ENCODE data around the gene CEP112.
"Not testable (repeated sequence)": the region's sequence is repeated elsewhere in the genome, so short reads cannot be mapped to it uniquely, and the experiment has no call there.

Gene CEP112

GRCh38 chr17:65865715-65866425 lies 326.1 kb downstream of the CEP112 start:
- no peak for DNase-seq

DNA sequence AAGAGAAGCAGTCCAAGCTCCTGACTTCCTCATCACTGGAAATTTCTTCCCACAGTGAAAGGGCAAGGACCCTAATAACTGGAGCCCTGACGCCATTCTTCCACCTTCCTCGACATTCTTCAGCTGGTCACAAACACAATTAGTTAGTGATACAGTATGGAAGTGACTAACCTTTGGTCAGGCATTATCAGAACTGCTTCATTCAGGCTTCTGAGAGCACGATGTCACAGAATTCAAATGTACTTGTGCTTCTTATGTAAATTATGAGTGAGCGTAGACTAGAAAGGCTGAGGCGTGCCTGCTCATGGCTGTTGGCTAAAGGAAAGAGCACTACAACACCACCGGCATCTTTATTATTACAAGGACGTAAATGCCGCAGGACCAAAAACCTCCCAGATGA lies 327.5 kb downstream of the CEP112 start:
- no peak for DNase-seq

DNA sequence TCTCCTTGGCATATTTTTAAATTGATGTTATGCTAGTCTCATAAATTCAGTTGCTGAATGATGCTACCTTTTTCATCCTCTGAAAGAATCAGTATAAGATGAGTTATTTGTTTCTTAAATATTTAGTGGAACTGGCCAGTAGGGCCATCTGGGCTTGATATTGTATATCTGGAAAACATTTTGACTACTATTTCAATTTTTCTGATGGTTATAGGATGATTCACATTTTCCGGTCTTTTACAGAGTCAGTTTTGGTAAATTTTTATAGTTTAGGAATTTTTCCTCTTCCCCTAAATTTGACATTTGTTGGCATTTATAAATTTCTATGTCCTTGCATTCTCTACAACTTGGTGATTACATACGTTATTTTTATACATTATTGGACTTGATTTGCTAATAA lies 334.2 kb downstream of the CEP112 start:
- no peak for DNase-seq

GRCh38 chr17:65856865-65857264 lies 335.1 kb downstream of the CEP112 start:
- no peak for DNase-seq

- DNase-seq = no peak
These were observed 336.3 kb downstream of the CEP112 start for GRCh38 chr17:65855675-65856074.

GRCh38 chr17:65855245-65855644 lies 336.7 kb downstream of the CEP112 start:
- DNase-seq = no peak

- DNase-seq = no peak
These were observed 338.1 kb downstream of the CEP112 start for GRCh38 chr17:65853816-65854215.

DNA sequence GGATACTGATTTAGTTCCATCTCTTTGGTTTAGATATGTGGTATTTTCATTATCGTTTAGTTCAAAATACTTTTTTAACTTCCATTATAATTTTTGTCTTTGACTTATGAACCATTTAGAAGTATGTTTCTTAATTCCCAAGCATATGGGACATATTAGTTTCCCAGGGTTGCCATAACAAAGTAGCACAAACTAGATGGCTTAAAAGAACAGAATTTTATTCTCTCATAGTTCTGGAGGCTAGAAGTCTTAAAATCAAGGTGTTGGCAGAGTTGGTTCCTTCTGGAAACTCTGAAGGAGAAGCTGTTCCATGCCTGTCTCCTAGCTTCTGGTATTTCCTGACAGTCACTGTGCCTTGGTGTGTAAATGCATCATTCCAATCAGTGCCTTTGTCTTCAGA lies 339.0 kb downstream of the CEP112 start:
- no peak for DNase-seq

DNA sequence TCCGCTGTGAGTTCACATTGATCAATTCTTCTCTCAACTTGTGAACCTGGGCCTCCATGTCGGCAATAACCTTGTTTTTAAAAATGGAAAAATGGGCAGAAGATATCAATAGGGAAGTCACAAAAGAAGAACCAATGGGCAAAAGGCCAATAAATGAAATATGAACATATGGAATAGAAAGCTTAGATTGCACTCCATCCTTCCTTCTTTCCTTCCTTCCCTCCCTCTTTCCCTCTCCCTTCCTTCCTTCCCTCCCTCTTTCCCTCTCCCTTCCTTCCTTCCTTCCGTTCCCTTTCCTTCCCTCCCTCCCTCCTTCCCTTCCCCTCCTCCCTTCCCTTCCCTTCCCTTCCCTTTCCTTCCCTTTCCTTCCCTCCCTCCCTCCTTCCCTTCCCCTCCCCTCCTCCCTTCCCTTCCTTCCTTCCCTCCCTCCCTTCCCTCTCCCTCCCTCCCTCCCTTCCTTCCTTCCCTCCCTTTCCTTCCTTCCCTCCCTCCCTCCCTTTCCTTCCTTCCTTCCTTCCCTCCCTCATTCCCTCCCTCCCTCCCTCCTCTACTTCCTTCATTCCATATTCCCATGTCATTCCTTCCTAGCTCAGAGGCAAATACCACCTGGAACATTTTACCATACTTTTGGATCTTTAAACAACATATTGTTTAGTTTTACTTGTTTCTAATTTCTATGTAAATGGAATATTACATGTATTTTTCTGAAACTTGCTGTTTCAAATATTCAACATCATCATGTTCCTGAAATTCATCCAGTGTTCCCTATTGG lies 339.8 kb downstream of the CEP112 start:
- no peak for DNase-seq

GRCh38 chr17:65850486-65850885 lies 341.4 kb downstream of the CEP112 start:
- DNase-seq = no peak

- no peak for DNase-seq
These were observed 343.2 kb downstream of the CEP112 start for GRCh38 chr17:65848751-65849150.

DNA sequence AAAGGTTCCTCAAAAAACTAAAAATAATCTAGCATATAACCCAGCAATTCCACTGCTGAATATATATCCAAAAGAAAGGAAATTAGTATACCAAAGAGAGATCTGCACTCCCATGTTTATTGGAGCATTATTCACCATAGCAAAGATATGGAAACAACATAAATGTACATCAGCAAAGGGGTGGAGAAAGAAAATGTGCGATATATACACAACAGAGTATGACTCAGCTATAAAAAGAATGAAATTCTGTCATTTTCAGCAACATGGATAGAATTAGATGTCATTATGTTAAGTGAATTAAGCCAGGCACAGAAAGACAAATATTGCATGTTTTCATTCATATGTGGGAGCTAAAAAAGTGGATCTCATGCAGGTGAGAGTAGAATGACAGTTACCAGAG lies 350.8 kb downstream of the CEP112 start:
- no peak for DNase-seq

GRCh38 chr17:65837232-65837631 lies 354.7 kb downstream of the CEP112 start:
- DNase-seq = not testable (repeated sequence)

- no peak for DNase-seq
These were observed 358.7 kb downstream of the CEP112 start for GRCh38 chr17:65833214-65833613.

DNA sequence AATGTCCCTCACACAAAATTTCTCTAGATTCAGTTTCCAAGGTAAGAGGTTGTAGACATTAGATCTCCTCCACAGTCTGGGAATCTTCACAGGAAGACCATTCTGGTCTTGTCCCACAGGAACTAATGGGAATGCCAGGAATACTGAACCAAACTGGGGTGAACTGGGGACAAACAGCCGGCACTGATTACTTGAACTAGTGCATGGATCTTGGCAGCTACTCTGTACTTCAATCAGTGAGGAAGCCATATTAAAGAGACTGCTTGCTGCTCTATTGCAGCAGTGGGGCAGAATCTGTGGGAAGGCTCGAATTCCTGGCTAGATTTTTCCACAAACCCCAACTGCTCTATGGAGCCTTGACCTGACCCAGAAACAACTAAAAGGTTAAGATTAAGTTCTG lies 361.6 kb downstream of the CEP112 start:
- DNase-seq = no peak

DNA sequence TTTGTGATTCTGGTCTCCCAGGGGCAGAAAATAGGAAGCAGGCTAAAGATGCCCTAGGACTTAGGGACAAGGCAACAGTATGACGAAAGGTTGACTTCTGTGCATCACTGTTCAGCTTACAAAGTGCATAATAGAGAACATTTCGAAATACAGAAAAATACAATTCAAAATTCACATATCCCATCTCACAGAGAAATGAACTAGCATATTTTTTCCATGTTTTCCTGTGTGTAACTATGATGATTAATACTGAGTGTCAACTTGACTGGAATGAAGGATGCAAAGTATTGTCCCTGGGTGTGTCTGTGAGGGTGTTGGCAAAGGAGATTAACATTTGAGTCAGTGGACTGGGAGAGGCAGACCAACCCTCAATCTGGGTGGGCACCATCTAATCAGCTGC lies 365.4 kb downstream of the CEP112 start:
- DNase-seq = not testable (repeated sequence)

GRCh38 chr17:65824901-65825300 lies 367.0 kb downstream of the CEP112 start:
- no peak for DNase-seq

DNA sequence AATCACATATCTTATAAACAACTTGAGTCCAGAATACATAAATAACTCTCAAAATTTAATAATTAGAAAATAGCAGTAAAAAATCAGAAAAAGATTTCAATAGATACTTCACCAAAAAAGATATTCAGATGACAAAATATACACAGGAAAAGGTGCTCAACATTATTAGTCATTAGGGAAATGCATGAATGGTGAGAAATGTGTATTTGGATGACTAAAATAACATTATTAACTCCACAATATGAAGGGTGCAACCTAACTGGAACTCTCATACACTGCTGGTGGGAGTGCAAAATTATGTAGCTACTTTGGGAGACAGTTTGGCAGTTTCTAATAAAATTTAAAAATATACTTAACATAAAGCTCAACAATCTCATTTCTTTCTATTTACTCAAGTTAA lies 368.2 kb downstream of the CEP112 start:
- no peak for DNase-seq

- no peak for DNase-seq
These were observed 371.1 kb downstream of the CEP112 start for GRCh38 chr17:65820811-65821210.

DNA sequence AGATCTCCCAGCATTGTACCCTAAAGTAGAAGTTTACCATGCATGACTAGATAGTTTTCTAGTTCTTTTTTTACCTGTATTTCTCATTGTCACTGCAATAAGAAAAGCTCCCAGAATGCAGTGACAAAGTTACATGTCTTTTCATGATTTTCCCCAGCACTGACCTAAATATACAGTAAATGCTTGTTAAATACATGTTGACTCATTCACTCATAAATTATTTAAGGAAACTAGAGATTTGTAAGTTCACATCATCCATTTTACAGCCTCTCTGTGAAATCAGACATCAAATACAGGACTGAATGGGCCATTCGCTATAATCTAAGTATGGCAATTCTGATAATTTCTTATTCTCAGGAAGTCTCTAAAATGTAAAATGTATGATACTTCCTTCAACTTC lies 371.6 kb downstream of the CEP112 start:
- DNase-seq = no peak

DNA sequence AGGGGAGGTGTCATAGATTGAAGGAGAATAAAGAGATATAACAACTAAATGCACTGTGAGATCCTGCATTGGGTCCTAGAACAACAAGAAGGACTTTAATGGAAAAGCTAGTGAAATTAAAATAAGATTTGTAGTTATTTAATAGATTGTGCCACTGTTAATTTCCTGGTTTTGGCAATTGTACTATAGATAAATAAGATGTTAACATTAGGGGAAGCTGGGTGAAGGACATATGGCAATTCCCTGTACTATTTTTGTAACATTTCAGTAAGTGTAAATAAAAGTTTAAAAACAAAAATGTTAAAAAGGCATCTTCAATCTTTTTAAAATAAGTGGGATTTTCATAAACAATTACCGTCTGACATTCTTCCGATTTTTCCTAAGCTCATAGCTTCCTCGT lies 372.1 kb downstream of the CEP112 start:
- no peak for DNase-seq

DNA sequence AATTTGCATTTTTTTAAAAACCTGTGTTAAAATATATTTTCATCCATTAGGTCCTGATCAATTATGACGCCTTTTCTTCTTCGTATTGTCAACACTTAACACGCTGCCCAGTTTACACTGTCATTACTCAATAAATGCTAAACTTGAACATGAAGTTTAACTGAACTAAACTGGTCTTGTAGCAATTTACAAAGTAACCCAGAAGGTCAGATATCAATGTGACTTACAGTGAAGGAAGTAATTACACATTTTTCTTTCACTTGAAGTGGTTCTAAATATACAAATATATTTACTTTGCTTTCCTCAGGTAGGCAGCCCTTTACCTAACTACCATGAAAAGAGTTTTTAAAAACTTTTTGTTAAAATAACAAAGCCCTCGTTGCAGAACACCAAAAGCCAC lies 374.0 kb downstream of the CEP112 start:
- DNase-seq = no peak

DNA sequence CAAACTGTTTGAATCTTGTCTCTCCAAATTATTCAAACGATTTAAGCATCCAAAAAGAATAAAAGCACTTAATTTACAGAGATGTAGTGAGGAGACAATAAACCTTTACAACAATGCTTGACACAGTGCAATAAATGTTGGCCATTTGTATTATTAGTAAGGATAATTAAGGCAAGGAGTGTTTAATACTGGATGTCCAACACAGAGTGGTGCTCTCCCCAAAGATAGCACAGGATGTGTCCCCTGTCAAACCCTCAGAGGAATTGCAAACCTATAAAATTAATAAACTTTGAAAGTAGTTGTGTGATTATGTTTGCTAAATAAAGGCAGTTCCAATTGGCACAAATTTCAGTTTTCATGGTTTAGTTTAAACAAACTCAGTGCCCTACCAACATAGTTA lies 377.5 kb downstream of the CEP112 start:
- DNase-seq = no peak

DNA sequence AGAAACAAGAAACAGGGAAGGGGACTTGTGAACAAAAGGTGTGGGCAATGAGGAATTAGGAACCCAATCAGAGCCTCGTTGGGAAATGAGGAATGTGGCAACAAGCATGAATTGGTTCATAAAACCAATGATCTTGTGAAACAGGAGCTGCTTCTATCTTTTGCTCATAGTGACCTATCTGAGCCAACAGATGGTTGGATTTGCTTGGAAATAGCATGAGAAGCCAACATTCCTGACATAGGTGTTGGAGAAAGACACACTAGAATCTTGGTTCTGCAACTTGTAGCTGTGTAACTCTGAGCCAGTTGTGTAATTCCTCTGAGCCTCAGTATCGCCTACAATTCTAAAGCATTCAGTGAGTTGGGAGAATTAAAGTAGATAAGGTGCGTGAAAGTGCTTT lies 378.6 kb downstream of the CEP112 start:
- no peak for DNase-seq

DNA sequence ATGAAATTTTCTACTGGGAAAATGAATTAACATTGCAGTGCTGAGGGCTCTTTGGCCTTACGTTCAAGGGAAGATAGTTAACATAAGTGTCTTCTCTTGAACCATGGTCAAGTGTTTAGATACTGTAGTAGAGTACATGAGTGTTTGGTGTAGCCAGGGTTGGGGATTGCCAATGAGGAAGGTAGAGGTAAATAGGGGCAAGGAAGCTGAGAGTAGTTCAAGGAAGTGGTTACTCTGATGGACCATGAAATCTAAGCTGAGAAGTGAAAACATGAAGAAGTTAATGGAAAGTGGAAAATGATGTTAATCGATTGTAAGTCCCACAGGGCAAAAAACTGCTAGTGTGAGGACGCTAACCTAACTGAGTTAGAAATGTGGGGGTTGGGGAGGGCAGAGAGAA lies 380.9 kb downstream of the CEP112 start:
- no peak for DNase-seq
